ENCODE results near the gene CCDC68.

CCDC68 gene

DNA sequence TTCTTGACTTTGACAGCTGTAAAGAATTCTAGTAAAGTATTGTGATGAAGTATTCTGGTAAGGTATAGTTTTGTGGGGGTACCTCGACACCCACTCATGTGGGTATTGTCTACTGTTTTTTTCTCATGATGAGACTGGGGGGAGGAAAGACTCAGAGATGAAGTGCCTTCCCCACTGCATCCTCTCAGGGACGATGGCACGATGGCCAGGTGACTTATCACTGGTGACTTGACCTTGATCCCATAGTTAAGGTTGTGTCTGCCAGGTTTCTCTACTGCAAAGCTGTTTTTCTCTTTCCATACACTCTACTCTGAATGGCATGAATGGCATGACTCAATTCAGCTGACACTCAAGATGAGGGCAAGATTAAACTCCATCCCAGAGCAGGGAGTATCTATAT lies 936 bp upstream of the CCDC68 start:
- no peak for DNase-seq

DNA sequence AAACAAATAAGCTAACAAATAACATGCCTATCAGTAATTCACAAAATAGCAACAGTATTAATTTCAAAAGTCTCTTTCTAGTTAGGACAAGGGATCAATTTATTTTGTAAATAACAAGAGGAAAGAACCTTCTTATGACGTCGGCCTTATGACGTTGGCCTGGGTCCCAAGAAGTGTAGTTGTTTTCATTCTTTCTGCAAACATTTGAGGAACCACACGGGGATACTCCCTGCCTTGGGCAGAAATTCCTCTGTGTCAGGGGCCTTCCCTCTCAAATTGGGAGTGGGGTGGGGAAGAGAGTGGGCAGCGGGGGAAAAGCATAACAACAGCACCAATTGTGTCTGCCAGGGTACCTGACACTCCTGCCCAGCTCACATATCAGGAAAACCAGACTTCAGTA lies 1.3 kb downstream of the CCDC68 start:
- no peak for DNase-seq

DNA sequence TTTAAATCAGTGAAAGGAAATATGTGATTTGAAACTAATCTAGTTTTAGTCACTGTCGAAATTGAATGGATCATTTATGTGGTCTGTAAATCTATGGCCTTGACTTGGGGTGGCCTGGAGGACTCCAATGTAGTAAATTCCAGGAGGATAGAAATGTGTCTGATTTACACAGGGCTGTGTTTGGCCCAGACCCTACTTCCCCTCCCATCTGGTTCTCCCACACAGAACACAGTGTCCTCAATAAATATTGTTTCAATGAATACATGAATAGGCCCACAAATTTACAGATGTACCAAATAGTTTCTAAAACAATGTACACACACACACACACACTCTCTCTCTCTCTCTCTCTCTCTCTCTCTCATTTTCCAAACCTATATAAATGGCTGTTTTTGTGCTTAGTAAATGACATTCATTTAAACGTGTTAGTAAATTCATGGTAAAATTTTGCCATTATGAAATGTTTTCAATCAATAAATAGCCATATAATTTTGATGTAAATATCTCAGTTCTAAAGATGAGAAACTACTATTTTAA lies 1.9 kb downstream of the CCDC68 start:
- no peak for DNase-seq

DNA sequence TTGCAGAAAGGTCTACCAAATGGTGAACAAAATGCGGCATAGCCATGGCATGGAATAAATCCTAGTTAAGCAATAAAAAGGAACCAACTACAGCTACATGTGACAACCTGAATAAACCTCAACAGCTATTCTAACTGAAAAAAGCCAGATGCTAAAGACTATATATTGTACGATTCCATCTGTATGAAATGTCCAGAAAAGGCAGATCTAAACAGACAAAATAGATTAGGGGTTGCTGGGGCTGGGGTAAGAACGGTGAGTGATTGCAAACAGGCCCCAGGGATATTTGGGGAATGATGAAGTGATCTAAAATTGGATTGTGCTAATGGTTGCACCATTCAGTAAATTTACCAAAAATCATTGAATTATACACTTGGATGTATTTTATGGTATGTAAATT lies 2.8 kb downstream of the CCDC68 start:
- no peak for DNase-seq

DNA sequence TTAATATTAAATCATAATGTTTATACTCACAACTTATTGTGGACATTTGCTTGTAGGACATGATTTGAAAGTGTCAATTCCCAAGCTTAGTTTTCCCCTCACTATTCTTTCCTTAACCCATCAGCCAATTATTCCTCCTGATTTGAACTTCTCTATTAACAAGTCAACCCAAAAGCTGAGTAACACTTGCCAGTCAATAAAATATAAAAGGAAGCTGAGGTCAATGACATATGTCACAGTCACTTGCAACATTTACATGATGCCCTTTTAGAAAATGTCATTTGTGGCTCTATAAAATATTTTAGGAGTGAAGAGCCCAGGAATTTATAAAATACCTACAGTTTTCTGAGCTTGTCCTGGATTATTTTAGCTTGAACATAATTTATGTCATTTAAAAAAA lies 7.2 kb downstream of the CCDC68 start:
- no peak for DNase-seq

DNA sequence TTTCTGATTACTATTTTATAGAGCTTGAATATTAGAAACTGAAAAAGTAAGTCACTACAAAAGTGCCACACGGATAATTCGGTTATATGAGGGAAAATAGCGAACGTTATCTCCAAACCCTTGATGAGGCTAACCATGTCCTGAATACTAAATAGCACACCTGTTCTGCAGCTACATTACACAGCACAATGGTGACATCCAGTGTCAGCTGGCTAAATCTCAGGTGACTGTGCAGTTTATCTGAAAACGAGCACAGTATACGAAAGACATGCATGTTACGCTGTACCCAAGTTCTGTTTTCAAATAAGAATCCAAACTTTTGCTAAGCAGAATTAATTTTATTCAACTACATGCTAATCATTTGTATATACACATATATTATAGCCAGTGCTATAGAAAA lies 9.0 kb downstream of the CCDC68 start:
- no peak for DNase-seq

DNA sequence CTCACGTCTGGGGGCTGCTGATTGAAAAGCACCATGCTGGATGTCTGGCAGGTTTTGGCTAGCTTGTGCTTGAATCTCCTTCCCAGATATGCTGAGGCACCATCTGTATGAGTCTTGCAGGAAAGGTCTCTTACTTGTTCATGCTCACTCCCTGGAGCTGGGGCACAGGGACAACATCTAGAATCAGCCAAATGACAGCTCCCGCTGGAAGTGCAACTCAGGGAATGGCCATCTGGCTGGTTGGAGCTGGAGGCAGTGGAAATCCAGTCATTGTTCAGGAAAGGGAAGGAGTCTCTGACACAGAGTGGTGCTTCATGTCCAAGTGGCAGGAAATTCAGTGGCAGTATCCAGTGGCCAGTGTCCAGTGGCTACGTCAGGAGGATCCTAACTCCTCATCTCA lies 9.7 kb downstream of the CCDC68 start:
- no peak for DNase-seq

DNA sequence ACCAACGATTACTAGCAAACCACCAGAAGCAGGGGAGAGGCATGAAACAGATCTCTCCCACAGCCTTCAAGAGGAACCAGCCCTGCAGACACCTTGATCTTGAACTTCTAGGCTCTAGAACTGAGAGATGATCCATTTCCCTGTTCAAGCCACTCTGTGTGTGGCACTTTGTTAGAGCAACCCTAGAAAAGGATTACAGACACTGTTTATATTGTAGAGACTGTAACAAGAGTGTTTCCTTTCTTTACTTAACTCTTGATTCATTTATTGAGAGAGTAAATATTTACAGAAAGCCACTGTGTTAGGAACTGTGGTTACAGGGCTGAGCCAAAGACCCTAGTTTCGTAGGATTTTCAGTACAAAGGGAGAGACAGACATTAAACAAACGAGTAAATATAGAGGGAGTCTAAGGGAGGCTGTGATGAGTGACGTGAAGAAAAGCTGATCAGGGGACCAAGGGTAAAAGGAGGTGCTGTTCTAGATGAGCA lies 10.9 kb downstream of the CCDC68 start:
- DNase-seq = no peak

DNA sequence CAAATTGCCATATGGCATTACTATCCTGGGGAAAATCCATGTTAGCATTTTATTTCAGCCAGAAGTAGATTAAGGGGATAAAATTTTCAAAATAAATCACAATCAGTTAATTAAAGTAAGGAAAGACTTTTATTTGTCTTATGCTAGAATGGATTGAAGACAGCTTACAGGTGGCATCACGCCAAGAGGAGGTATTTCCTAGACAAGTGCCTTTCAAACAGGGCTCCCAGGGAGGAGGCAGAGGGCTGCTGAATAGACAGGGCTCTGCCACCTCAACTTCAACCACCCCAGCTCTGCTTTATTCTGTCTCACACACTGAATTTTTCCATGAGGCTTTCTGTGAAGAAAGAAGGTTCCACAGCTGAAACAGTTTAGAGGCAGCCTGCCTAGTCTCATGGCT lies 12.2 kb downstream of the CCDC68 start:
- DNase-seq = no peak

DNA sequence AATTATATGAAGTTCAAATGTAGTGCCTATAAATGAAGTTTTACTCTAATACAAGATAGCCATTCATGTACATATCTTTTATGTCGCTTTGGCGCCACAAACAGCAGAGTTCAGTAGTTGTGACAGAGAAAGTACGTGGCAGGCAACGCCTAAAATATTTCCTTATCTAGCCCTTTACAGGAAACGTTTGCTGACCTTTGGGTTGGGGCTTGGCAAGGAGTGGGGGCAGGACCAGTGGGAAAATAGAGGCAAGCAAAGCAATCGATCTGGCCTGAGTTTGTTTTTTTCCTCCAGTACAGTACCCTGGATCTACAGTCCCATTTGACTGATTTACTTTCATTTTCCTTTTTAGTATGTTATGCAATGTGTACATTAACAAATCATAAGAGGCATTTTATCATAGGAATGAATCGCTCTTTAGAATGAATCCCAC lies 13.1 kb downstream of the CCDC68 start:
- DNase-seq = peak; percentile 13

DNA sequence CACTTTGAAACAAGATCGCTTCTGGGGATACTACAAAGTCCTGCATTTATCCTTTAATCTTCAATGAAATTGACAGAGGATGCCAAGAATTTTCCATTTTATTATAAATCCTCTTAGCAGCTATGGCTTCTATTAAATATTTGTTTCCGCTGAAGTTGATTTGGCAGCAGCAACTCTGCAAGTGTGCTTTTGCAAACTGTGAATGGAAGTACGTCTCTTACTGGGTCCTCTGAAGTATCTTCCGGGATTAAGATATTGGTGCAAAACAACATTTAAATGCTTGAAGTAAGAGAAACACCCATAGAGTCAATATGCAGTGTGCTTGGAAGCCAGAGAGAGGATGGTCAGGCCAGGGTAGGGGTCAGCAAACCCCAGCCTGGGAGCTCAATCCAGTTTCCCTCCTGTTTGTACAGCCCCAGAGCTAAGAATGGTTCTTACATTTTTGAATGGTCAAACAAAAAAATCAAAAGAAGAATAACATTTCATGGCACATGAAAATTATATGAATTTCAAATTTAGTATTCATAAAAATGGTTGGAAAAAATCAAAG lies 13.6 kb downstream of the CCDC68 start:
- DNase-seq = no peak

DNA sequence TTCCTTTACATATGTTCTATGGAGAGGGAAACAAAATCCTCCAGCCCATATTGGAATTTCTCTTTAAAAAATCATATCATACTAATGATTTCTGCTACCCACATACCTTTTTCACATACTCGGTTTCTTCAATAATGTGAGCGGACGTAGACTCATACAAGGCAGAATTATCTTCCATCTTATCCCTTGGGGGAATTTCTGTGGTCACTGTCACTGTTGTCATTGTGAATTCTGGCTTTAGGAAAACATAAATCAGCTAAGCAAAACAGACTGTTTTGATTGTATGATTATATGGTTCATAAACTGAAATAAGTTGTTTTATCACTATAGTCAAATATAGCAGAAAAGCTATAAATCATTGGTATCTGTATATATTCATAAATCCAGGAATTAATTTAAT lies 16.7 kb downstream of the CCDC68 start:
- no peak for DNase-seq

DNA sequence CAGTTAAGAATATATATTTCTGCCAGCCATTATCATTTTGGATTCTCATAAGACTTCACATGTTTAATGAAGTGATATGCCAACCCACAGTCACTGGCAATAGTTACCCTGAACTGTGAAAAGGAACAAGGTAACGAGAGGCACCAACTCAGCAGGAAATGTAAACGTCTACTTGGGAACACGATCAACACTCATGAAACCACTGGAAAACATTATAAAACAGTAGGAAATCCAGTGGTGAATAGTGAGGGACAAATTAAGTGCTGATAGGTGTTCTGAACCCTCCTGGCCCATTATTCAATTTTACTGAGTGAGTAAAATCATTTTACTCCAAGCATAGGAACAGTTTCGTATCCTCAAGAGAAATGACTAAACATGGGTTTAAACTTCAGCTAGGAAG lies 17.1 kb downstream of the CCDC68 start:
- no peak for DNase-seq

DNA sequence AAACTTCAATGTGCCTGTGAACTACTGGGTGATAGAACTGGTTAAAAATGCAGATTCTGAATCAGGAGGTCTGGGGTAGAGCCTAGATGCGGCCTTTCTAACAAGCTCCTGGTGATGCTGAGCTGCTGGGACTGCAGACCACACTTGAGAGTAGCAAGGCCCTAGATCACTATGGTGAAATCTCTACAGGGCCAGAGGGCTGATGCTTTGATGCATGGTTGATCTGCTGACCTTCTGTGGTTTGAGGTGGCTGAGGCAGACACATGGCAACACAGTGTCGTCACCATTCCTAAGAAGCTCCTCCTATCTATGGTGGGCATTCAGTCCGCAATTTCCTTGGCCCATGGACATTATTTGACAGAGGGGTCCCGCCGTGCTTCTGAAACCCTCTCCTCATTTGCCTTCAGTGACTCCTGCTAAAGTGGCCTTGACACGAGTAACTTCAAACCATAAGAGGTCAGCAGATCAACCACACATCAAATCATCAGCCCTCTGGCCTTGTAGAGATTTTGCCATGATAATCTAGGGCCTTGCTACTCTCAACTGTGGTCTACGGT lies 19.8 kb downstream of the CCDC68 start:
- no peak for DNase-seq

DNA sequence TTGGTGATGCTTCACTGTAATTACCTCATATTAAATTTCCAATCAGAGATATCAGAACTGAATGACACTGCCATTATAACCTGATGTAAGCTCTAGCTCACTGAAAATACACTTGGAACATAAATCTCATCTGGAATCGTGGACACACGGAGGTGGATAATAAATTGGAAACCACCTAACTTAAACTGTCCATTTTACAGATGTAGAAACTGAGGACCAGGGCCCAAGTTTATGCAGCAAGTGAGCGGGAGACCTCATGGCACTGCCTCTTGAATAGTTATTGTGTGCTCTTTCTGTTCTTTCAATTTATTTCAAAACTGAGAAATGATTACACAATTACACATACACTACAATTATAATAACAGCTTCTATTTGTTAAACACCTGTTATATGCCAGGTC lies 20.8 kb downstream of the CCDC68 start:
- no peak for DNase-seq

DNA sequence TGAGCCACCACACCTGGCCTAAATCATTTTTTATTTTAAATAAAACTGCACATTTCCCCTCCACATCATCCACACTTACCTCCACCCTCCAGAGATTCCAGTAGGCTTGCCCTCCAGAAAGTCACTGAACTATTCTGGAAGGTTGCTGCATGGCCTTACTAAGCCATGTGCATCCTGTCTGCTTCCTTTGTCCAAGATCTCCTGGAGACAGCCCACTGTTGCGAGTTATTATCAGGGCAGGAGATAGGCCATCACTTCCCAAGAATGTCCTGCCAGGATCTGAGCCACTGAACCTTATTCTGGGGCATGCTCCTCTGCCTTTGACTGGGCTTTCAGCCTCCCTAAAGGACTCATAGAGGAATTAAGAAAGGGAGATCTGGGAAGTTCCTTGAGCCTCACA lies 26.8 kb downstream of the CCDC68 start:
- no peak for DNase-seq

DNA sequence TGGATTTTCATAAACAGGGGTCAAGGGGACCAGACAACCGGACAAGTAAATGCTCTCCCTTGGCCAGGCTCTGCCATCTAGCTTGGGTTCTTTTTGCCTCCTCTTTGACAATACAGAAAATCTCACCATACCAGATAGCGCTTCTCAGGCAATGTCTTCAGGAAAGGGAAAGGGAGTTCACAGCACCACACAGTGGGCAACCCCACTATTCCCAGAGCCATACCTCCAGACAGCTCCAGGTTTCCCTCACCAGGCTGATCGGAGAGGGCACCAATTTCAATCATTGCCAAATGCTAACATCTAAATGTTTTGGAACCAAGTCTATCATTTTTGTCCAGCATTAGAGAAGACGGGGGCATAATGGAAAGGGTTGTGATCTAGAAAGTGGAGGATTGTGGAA lies 28.1 kb downstream of the CCDC68 start:
- no peak for DNase-seq

DNA sequence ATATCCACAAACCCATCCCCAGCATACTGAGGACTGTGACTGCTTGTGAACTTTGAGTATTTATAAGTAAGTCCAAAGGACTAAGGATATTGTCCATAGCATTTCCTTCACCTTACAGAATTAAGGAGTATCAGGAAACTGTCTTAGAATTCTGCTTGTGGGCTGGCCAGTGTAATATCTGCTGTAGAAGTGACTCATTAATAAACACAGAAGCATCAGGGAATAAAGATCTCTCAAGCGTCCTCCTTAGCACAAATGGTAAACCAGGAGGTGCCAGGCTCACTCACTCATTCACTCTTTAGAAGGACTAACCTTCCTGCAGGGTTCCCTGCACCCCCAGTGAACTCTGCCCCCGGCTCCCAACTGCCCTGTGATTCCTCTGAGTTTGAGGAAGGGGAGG lies 31.0 kb downstream of the CCDC68 start:
- DNase-seq = no peak

DNA sequence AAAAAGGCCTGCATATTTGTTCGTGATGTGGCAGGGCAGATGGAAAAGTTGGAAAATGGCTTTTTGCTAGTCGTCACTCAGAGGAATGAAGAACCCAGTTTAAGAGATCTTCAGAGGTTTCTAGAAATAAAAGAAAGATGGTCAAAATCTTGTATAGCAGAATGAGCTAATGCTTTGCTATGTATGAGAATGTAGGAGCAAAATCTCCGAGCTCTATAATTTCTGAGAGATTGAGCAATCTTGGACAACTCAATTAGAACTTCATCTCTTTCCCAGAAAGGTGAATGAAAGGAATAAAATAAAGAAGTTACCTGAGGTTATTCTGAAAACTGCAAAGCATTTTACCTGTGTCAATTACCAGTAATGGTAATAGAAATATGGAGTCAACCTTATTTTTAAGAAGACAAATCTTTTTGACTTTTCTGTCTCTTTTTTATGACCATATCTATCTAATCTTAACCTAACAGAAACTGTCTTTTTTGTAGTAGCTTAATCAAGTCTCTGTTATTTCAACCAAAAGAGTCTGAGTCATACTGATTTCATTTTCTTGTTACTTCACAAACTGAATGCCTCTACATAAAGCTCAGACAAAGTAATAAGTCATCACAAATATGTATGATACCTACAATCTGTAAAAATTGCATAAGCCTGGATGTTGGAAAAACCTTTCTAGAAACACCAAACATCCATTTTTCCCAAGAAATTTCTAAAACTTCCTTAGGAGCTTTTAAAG lies 32.5 kb downstream of the CCDC68 start:
- DNase-seq = no peak

DNA sequence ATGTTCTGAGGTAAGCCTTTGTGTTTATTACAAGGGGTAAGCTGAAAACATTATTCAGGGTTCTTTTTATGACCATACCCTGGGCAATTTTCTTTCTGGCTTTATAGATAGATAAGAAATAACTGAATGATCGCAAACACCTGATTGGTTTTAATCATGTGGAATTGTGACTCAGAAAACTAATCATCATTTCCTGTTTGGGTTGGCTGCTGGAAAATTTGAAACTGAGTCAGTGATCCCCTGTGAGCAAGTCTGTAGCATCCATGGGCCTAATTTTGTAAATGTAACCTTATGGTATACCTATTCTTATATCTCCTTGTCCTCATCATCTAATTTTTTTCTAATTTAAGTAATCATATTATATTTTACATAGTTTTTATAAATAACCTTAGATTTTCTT lies 34.3 kb downstream of the CCDC68 start:
- no peak for DNase-seq

DNA sequence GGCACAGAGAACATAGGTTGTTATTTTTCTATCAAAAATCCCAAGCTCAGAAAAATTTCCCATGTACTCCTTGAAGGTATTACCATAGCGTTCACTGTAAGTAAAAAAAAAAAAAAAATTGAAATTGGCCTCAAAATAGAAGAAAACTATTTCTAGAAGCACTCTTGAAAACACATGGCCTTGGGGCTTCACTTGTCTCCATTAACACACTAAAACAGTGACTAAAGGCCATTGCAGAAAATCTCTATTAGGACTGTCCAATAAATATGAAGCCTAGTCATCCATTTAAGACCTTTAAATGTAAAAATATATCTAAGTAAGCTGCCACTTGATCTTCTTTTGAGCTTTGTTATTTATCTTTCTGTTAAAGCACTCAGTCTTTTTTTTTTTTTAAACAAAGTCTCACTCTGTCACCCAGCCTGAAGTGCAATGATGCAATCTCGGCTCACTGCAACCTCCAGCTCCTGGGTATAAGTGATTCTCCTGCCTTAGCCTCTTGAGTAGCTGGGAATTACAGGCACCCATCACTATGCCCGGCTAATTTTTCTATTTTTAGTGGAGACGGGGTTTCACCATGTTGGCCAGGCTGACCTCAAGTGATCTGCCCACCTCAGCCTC lies 35.8 kb downstream of the CCDC68 start:
- no peak for DNase-seq

DNA sequence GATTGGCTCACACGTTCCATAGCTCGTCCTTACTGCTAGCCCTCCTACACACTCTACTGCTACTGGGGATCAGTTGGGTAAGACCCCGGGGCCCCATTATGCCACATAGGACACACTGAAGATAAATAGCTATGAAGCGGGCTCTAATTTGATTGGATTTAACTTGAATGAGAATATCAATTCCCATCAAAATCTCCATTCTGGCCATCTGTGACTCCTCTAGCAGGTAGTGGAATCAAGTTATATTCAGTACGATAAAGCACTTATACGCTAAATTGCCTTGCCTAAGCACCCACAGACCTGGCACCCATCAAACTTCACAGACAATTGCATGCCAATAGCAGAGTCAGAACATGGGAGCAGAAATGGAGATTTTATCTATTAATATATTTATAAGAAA lies 39.8 kb downstream of the CCDC68 start:
- no peak for DNase-seq

DNA sequence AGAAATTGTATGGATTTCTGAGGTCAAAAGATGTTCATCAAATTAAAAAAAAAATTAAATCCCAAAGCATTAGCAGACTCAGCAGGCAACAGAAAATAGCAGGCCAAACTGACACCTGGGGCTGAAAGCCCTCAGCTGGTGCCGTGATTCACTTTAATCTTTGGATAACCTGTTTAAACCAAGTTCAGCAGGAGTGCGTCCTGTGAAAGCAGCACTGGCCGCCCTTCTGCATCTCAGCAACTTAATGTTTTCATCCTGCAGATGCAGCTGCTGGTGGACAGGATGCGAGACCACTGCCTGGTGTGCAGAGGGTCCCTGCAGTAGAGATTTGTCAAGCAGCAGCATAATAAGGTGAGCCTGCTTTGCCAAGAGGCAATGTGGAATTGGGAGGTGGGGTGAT lies 41.2 kb downstream of the CCDC68 start:
- DNase-seq = no peak

DNA sequence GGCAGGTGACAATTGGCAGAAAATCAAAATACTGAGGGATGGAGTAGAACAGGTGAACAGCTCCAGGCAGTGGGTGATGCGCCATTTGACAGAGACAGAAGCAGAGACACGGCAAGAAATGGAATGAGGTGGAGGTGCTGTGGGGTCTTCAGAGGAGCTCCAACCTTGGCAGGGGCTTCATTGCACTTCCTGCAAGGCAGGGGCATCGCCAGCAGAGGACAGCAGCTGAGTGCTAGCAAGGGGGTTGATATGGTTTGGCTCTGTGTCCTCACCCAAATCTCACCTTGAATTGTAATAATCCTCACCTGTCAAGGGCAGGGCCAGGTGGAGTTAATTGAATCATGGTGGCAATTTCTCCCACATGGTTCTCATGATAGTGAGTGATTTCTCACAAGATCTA lies 42.8 kb downstream of the CCDC68 start:
- DNase-seq = no peak
